Upper lobe of left lung (tissue), 6 donors: ENCODE measurements around the gene KCNE1. TPM values are rescaled to one million over a fixed set of nuclear protein-coding genes. Genes with fewer than 3 reads are reported as not detected.

Experiments
- ATAC-seq, 2 donors: fragments of 200-7000 bp; cut with Tn5 transposase; one replicate each; pipeline ENCODE4 v1.9.1; 2022; ENCODE audit warnings: mild to moderate bottlenecking in 2 of 2, moderate library complexity in 2 of 2; ENCODE audit not compliant: low FRiP score in 2 of 2
- DNase-seq, 2 donors: peaks; one replicate each; pipeline ENCODE4 v3.0.0-alpha.2; 2019 to 2020
- H3K27ac ChIP-seq, 4 donors: fragments of 200-600 bp; sonication (generic); one replicate each; pipeline ENCODE4 v1.5.1; 2016 to 2019
- H3K27me3 ChIP-seq, 4 donors: fragments of 200-600 bp; sonication (generic); one replicate each; pipeline ENCODE4 v1.5.1; 2017 to 2019
- H3K36me3 ChIP-seq, 4 donors: fragments of 200-600 bp; sonication (generic); one replicate each; pipeline ENCODE4 v1.5.1; 2016 to 2019
- H3K4me1 ChIP-seq, 4 donors: fragments of 200-600 bp; sonication (generic); one replicate each; pipeline ENCODE4 v1.5.1; 2018 to 2019
- H3K4me3 ChIP-seq, 4 donors: fragments of 200-600 bp; sonication (generic); one replicate each; pipeline ENCODE4 v1.5.1; 2017 to 2019; ENCODE audit warnings: mild to moderate bottlenecking in 2 of 4, moderate library complexity in 1 of 4
- H3K9me3 ChIP-seq, 4 donors: fragments of 200-600 bp; sonication (generic); one replicate each; pipeline ENCODE4 v1.5.1; 2018 to 2019
- CTCF ChIP-seq, 6 experiments: fragments of 450-650 bp in 4 of 6; fragments of 200-600 bp in 2 of 6; sonication (generic) in 2 of 6; IDR thresholded peaks; one replicate each; pipeline ENCODE4 v1.5.1; 2016 to 2019; ENCODE audit warnings: antibody characterized with exemption in 6 of 6
- EP300 ChIP-seq, 4 donors: sonication (generic); formaldehyde crosslinking; IDR thresholded peaks; one replicate each; pipeline ENCODE4 v1.5.1; 2017; ENCODE audit warnings: antibody characterized with exemption in 4 of 4, control low read depth in 2 of 4
- POLR2A ChIP-seq, 4 donors: fragments of 450-650 bp; IDR thresholded peaks; one replicate each; pipeline ENCODE4 v1.5.1; 2016 to 2017; ENCODE audit warnings: antibody characterized with exemption in 4 of 4, mild to moderate bottlenecking in 2 of 4
- POLR2AphosphoS5 ChIP-seq, 2 donors: sonication (generic); formaldehyde crosslinking; IDR thresholded peaks; one replicate each; pipeline ENCODE4 v1.5.1; 2017; ENCODE audit warnings: antibody characterized with exemption in 2 of 2
- WGBS, 2 donors: methylation state at CpG; one replicate each; pipeline ENCODE4 v1.1.5; 2017 to 2018; 5-methylcytosine and 5-hydroxymethylcytosine counted together
- total RNA-seq, 6 donors: library from RNA; depleted of rRNA in 4 of 6; stranded (reverse); fragments of >200 nt in 4 of 6; gene quantifications; one replicate each; pipeline versions ENCODE4 v1.1.0 to v1.2.1, GENCODE V29; 2016 to 2021
- donor health status: DM: no; HTN: no; CAD: no; lungs with moderate emphysema.
- donor health status: DM: no; HTN: yes; CAD: no; lungs with severe emphysema.

KCNE1 gene
- 10 to 100 TPM in 5 of 6 donors, 1 to 10 TPM in 1; 9.6 to 58.7 (median 19.4) TPM for total RNA-seq

- Histone ChIP-seq H3K27me3 (no peaks in the 10 kb centered on the region), H3K27ac (peak within 1 kb of the TSS; percentile 78 to 92 (median 88)), H3K9me3 (no peaks in the 10 kb centered on the region), H3K4me1 (peaks cover 8 to 20% (median 19%) of the 10 kb centered on the region in 4 donors), H3K36me3 (peaks cover 0 to 4% (median 2%) of the 10 kb centered on the region in 4 donors), H3K4me3 (peak within 1 kb of the TSS in 3 of 4 donors; percentile 24 to 47 (median 36))
- peak; percentile 78 to 87 for TF ChIP-seq POLR2AphosphoS5 (IDR thresholded peaks at IDR 0.05)
- no peak for TF ChIP-seq CTCF (IDR thresholded peaks at IDR 0.05)
- peak in 1 of 4 donors; percentile 81 for TF ChIP-seq POLR2A (IDR thresholded peaks at IDR 0.05)
- peak in 1 of 4 donors; percentile 61 for TF ChIP-seq EP300 (IDR thresholded peaks at IDR 0.05)
- 72 to 76% methylated on average over 12 to 14 of the region's 14 CpGs for WGBS, 2 donors
- ATAC-seq = peak; percentile 70 to 76
- DNase-seq = peak in 1 of 2 donors; percentile 85
Measured at GRCh38 chr21:34511787-34512455, at the start of gene KCNE1. Gene KCNE1, minus strand, starts transcription at chr21:34512210. Its CDS starts 62,576 bp downstream, at chr21:34449634.

GRCh38 chr21:34561806-34562205 lies 49.8 kb upstream of the KCNE1 start:
- H3K4me3 ChIP-seq = no peak overlapping the region
- 85 to 92% methylated on average over 7 of the region's 7 CpGs for WGBS, 2 donors
- no peaks in the 10 kb centered on the region for H3K27me3 ChIP-seq
- no peaks in the 10 kb centered on the region for H3K9me3 ChIP-seq
- no peak for ATAC-seq
- no peak overlapping the region for H3K27ac ChIP-seq
- no peak for DNase-seq
- H3K36me3 ChIP-seq = no peaks in the 10 kb centered on the region
- H3K4me1 ChIP-seq = peaks cover 0 to 3% (median 0%) of the 10 kb centered on the region in 4 donors
- TF ChIP-seq EP300 (IDR thresholded peaks at IDR 0.05) (no peak), CTCF (IDR thresholded peaks at IDR 0.05) (no peak)

GRCh38 chr21:34560609-34561008 lies 48.6 kb upstream of the KCNE1 start:
- H3K9me3 ChIP-seq = no peaks in the 10 kb centered on the region
- no peak for ATAC-seq
- H3K4me1 ChIP-seq = peaks cover 0 to 3% (median 0%) of the 10 kb centered on the region in 4 donors
- H3K27me3 ChIP-seq = no peaks in the 10 kb centered on the region
- DNase-seq = no peak
- WGBS, 2 donors = 0% methylated on average over 1 of the region's 1 CpG
- H3K27ac ChIP-seq = no peak overlapping the region
- H3K36me3 ChIP-seq = no peaks in the 10 kb centered on the region
- H3K4me3 ChIP-seq = no peak overlapping the region
- TF ChIP-seq EP300 (IDR thresholded peaks at IDR 0.05) (no peak), POLR2AphosphoS5 (IDR thresholded peaks at IDR 0.05) (no peak), CTCF (IDR thresholded peaks at IDR 0.05) (no peak), POLR2A (IDR thresholded peaks at IDR 0.05) (no peak)

- TF ChIP-seq POLR2A (IDR thresholded peaks at IDR 0.05) (no peak), POLR2AphosphoS5 (IDR thresholded peaks at IDR 0.05) (no peak), CTCF (IDR thresholded peaks at IDR 0.05) (no peak)
- DNase-seq (no peak), ATAC-seq (no peak)
- no peak overlapping the region for H3K27ac ChIP-seq
- peaks cover 0 to 3% (median 0%) of the 10 kb centered on the region in 4 donors for H3K4me1 ChIP-seq
- no peaks in the 10 kb centered on the region for H3K9me3 ChIP-seq
- 94 to 96% methylated on average over 5 of the region's 5 CpGs for WGBS, 2 donors
- H3K27me3 ChIP-seq = no peaks in the 10 kb centered on the region
- no peak overlapping the region for H3K4me3 ChIP-seq
- H3K36me3 ChIP-seq = no peaks in the 10 kb centered on the region
Measured at GRCh38 chr21:34560021-34560420, 48.0 kb upstream of the KCNE1 start.
